ENCODE results near the gene OVCA2. TPM values are rescaled to one million over a fixed set of nuclear protein-coding genes. Genes with fewer than 3 reads are reported as not detected.

The OVCA2 gene
- total and polyA plus RNA-seq, 4 donors, result 16.1 to 30.6 (median 23.7) TPM

DNA sequence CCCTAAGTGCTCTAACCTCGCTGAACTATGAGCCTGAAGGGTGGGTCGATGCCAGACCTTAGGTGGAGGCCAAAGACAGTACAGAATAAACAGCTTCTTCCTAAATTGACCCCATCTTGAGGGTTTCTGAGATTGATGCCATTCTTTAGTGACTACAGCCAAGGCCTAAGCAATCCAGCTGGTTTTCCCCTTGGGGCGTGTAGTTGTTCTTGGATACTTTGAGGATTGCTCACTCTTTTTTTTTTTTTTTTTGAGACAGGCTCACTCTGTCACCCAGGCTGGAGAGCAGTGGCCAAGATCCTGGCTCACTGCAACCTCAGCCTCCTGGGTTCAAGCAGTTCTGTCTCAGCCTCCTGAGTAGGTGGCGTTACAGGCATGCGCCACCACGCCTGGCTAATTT is 2.0 kb downstream of the OVCA2 start:
- WGBS, result 93% methylated on average over 6 of the region's 6 CpGs

DNA sequence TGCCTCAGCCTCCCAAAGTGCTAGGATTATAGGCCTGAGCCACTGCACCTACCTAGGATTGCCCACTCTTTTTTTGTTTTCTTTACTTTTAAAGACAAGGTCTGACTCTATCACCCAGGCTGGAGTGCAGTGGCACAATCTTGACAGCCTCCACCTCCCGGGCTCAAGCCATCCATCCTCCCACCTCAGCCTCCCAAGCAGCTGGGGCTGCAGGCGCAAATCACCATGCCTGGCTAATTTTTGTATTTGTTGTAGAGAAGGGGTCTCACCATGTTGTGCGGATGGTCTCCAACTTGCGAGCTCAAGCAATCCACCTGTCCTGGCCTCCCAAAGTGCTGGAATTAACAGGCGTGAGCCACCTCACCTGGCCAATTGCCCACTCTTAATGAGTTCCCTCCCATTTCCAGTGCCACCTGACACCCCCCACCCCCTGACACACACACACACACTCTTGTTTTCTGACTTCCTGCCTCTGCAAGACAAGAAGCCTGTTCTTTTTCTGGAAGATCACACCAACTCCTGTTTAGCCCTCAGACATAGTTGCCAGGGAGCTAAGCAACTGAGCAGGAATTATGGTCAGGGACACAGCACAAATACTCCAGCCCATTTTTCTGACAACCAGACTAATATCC is 2.6 kb downstream of the OVCA2 start:
- no peak overlapping the region for H3K27ac ChIP-seq (ENCODE audit: low read depth in 1 of 2, low read length in 2 of 2)
- no peak for TF ChIP-seq JUND (IDR thresholded peaks at IDR 0.05)
- TF ChIP-seq SP1 (IDR thresholded peaks at IDR 0.05), result no peak
- TF ChIP-seq, protein P1, sequence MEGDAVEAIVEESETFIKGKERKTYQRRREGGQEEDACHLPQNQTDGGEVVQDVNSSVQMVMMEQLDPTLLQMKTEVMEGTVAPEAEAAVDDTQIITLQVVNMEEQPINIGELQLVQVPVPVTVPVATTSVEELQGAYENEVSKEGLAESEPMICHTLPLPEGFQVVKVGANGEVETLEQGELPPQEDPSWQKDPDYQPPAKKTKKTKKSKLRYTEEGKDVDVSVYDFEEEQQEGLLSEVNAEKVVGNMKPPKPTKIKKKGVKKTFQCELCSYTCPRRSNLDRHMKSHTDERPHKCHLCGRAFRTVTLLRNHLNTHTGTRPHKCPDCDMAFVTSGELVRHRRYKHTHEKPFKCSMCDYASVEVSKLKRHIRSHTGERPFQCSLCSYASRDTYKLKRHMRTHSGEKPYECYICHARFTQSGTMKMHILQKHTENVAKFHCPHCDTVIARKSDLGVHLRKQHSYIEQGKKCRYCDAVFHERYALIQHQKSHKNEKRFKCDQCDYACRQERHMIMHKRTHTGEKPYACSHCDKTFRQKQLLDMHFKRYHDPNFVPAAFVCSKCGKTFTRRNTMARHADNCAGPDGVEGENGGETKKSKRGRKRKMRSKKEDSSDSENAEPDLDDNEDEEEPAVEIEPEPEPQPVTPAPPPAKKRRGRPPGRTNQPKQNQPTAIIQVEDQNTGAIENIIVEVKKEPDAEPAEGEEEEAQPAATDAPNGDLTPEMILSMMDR (IDR thresholded peaks at IDR 0.05; ENCODE audit: low read depth, low read length, missing input control), result no peak
- TF ChIP-seq RAD21 (IDR thresholded peaks at IDR 0.05), result no peak
- TF ChIP-seq RXRA (IDR thresholded peaks at IDR 0.05), result no peak
- TF ChIP-seq, protein P2, sequence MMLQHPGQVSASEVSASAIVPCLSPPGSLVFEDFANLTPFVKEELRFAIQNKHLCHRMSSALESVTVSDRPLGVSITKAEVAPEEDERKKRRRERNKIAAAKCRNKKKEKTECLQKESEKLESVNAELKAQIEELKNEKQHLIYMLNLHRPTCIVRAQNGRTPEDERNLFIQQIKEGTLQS (IDR thresholded peaks at IDR 0.05), result no peak
- no peak for TF ChIP-seq YY1 (IDR thresholded peaks at IDR 0.05)

More for the DNA sequence above, 2.0 kb downstream of the OVCA2 start:
- Histone ChIP-seq H3K4me1 (ENCODE audit: control insufficient read depth in 4 of 4, insufficient read depth in 4 of 4, low read length in 3 of 4) (peaks cover 5 to 20% (median 12%) of the 10 kb centered on the region in 4 donors), H3K9me3 (ENCODE audit: control insufficient read depth in 4 of 4, low read length in 3 of 4) (no peaks in the 10 kb centered on the region), H3K27me3 (ENCODE audit: control insufficient read depth in 4 of 4, insufficient read depth in 4 of 4, low read length in 3 of 4) (no peaks in the 10 kb centered on the region), H3K36me3 (ENCODE audit: control insufficient read depth in 4 of 4, insufficient read depth in 3 of 4, low read depth in 1 of 4, low read length in 3 of 4) (peaks cover 0 to 4% (median 1%) of the 10 kb centered on the region in 4 donors), H3K9ac (ENCODE audit: low read depth in 1 of 2, low read length in 2 of 2) (no peak overlapping the region), H3K27ac (ENCODE audit: low read depth in 1 of 2, low read length in 2 of 2) (no peak overlapping the region), H3K4me3 (ENCODE audit: low read depth in 1 of 3, low read length in 3 of 3) (no peak overlapping the region)
- TF ChIP-seq JUND (IDR thresholded peaks at IDR 0.05), result no peak
- TF ChIP-seq HNF4G (IDR thresholded peaks at IDR 0.05), result no peak
- TF ChIP-seq, protein P3, sequence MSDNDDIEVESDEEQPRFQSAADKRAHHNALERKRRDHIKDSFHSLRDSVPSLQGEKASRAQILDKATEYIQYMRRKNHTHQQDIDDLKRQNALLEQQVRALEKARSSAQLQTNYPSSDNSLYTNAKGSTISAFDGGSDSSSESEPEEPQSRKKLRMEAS (IDR thresholded peaks at IDR 0.05), result no peak
- TF ChIP-seq, protein P1 (IDR thresholded peaks at IDR 0.05; ENCODE audit: low read depth, low read length, missing input control), result no peak
- TF ChIP-seq, protein P4, sequence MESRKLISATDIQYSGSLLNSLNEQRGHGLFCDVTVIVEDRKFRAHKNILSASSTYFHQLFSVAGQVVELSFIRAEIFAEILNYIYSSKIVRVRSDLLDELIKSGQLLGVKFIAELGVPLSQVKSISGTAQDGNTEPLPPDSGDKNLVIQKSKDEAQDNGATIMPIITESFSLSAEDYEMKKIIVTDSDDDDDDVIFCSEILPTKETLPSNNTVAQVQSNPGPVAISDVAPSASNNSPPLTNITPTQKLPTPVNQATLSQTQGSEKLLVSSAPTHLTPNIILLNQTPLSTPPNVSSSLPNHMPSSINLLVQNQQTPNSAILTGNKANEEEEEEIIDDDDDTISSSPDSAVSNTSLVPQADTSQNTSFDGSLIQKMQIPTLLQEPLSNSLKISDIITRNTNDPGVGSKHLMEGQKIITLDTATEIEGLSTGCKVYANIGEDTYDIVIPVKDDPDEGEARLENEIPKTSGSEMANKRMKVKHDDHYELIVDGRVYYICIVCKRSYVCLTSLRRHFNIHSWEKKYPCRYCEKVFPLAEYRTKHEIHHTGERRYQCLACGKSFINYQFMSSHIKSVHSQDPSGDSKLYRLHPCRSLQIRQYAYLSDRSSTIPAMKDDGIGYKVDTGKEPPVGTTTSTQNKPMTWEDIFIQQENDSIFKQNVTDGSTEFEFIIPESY (IDR thresholded peaks at IDR 0.05), result no peak
- no peak for TF ChIP-seq YY1 (IDR thresholded peaks at IDR 0.05)
- no peak for TF ChIP-seq RAD21 (IDR thresholded peaks at IDR 0.05)
- no peak for TF ChIP-seq FOXA1 (IDR thresholded peaks at IDR 0.05)
- TF ChIP-seq NR2F2 (IDR thresholded peaks at IDR 0.05), result no peak
- TF ChIP-seq GABPA (IDR thresholded peaks at IDR 0.05 in 1 of 2, conservative IDR thresholded peaks at IDR 0.05 in 1 of 2), result no peak
- no peak for TF ChIP-seq FOXA2 (IDR thresholded peaks at IDR 0.05)
- TF ChIP-seq HNF4A (conservative IDR thresholded peaks at IDR 0.05), result no peak
- TF ChIP-seq RXRA (IDR thresholded peaks at IDR 0.05), result no peak
- no peak for TF ChIP-seq TAF1 (conservative IDR thresholded peaks at IDR 0.05)
- no peak for TF ChIP-seq EGR1 (IDR thresholded peaks at IDR 0.05; ENCODE audit: low read depth in 2 of 2)
- no peak for DNase-seq (ENCODE audit: low spot score)

More for the DNA sequence above, 2.6 kb downstream of the OVCA2 start:
- Histone ChIP-seq H3K36me3 (ENCODE audit: control insufficient read depth in 4 of 4, insufficient read depth in 3 of 4, low read depth in 1 of 4, low read length in 3 of 4) (peaks cover 0 to 4% (median 1%) of the 10 kb centered on the region in 4 donors), H3K27me3 (ENCODE audit: control insufficient read depth in 4 of 4, insufficient read depth in 4 of 4, low read length in 3 of 4) (no peaks in the 10 kb centered on the region), H3K4me3 (ENCODE audit: low read depth in 1 of 3, low read length in 3 of 3) (no peak overlapping the region), H3K4me1 (ENCODE audit: control insufficient read depth in 4 of 4, insufficient read depth in 4 of 4, low read length in 3 of 4) (peaks cover 6 to 26% (median 16%) of the 10 kb centered on the region in 4 donors), H3K9me3 (ENCODE audit: control insufficient read depth in 4 of 4, low read length in 3 of 4) (no peaks in the 10 kb centered on the region), H3K9ac (ENCODE audit: low read depth in 1 of 2, low read length in 2 of 2) (no peak overlapping the region)
- WGBS, result 94% methylated on average over 5 of the region's 5 CpGs
- no peak for DNase-seq (ENCODE audit: low spot score)

All from liver (tissue), 9 donors.